OCI-LY7 (cell line): ENCODE data around the gene TMEM135. TPM values are rescaled to one million over a fixed set of nuclear protein-coding genes. Genes with fewer than 3 reads are reported as not detected.
"Not testable (repeated sequence)": the region's sequence is repeated elsewhere in the genome, so short reads cannot be mapped to it uniquely, and the experiment has no call there.

Experiments used
- BruUV-seq: library from RNA; stranded (reverse); fragments of 400-500 nt; replicated peaks from 2 replicates; lab custom pipeline; 2021; lab: Mats Ljungman, UMichigan
- CTCF ChIA-PET: fragments of 300-600 bp; sonication (Branson Sonifier 250); formaldehyde crosslinking; loops from one replicate; lab custom pipeline; 2022; ENCODE audit warnings: antibody characterized with exemption; ENCODE audit not compliant: unreplicated experiment; lab: Charles Lee
- POLR2A ChIA-PET: fragments of 300-600 bp; sonication (Branson Sonifier 250); formaldehyde crosslinking; loops from one replicate; lab custom pipeline; 2022; ENCODE audit warnings: antibody characterized with exemption; lab: Charles Lee
- DNase-seq: peaks from one replicate; pipeline ENCODE4 v3.0.0-alpha.2; 2015; ENCODE audit warnings: low spot score
- H2AFZ ChIP-seq: fragments of 200-600 bp; sonication (generic), shearing (Covaris generic); 2 replicates; pipeline ENCODE4 v1.6.1; 2014; ENCODE audit warnings: mild to moderate bottlenecking, antibody characterized with exemption, low read length, moderate library complexity
- H3K27ac ChIP-seq: fragments of 200-600 bp; sonication (generic); 2 replicates; pipeline ENCODE4 v1.5.1; 2014; ENCODE audit warnings: mixed run types, low read depth, mild to moderate bottlenecking, moderate library complexity, low read length, inconsistent platforms; ENCODE audit not compliant: poor library complexity, severe bottlenecking
- H3K36me3 ChIP-seq: fragments of 200-600 bp; sonication (generic); 2 replicates; pipeline ENCODE4 v1.6.1; 2014; ENCODE audit warnings: mild to moderate bottlenecking, antibody characterized with exemption, low read length, moderate library complexity, mixed read lengths; ENCODE audit not compliant: insufficient read depth
- H3K4me1 ChIP-seq: fragments of 200-600 bp; sonication (generic); 2 replicates; pipeline ENCODE4 v1.5.1; 2014; ENCODE audit warnings: mild to moderate bottlenecking, low read length; ENCODE audit not compliant: insufficient read depth, poor library complexity, severe bottlenecking
- H3K4me2 ChIP-seq: fragments of 200-600 bp; sonication (generic); 2 replicates; pipeline ENCODE4 v1.6.1; 2014; ENCODE audit warnings: mild to moderate bottlenecking, low read length
- H3K4me3 ChIP-seq: fragments of 200-600 bp; sonication (generic); 2 replicates; pipeline ENCODE4 v1.5.1; 2014; ENCODE audit warnings: mild to moderate bottlenecking, low read depth, low read length; ENCODE audit not compliant: poor library complexity, severe bottlenecking
- H3K79me2 ChIP-seq: fragments of 200-600 bp; sonication (generic); 2 replicates; pipeline ENCODE4 v1.6.1; 2016; ENCODE audit warnings: low read depth, mild to moderate bottlenecking, low read length, moderate library complexity, mixed read lengths; ENCODE audit not compliant: insufficient read depth
- H3K9me2 ChIP-seq: fragments of 200-600 bp; sonication (generic); 2 replicates; pipeline ENCODE4 v1.6.1; 2016; ENCODE audit warnings: mild to moderate bottlenecking, low read length, mixed read lengths; ENCODE audit not compliant: insufficient read depth
- H3K9me3 ChIP-seq: fragments of 200-600 bp; sonication (generic); 2 replicates; pipeline ENCODE4 v1.6.1; 2014; ENCODE audit warnings: mild to moderate bottlenecking, mixed run types, low read length, mixed read lengths
- H4K20me1 ChIP-seq: fragments of 200-600 bp; sonication (generic); 2 replicates; pipeline ENCODE4 v1.6.1; 2014; ENCODE audit warnings: mild to moderate bottlenecking, antibody characterized with exemption, low read length, moderate library complexity, mixed read lengths; ENCODE audit not compliant: insufficient read depth
- EZH2phosphoT487 ChIP-seq: fragments of 200-600 bp; sonication (generic); IDR thresholded peaks from 2 replicates; pipeline ENCODE4 v1.6.1; 2018; ENCODE audit warnings: low read depth, borderline replicate concordance, mild to moderate bottlenecking, mixed run types, antibody characterized with exemption, low read length, moderate library complexity, mixed read lengths
- intact Hi-C: fragments of 100-400 bp; cut with micrococcal nuclease; formaldehyde crosslinking; loops from one replicate; pipeline ENCODE4 v1.10.0; 2022; ENCODE audit not compliant: unreplicated experiment
- total RNA-seq, 2 experiments: library from RNA; depleted of rRNA in 1 of 2; stranded (reverse); fragments of >200 nt in 1 of 2; shearing (Covaris generic) in 1 of 2; gene quantifications; 2 replicates each; pipeline ENCODE4 v1.2.3, GENCODE V29; 2014 to 2022
- TF ChIP-seq, protein P1 (sequence below): fragments of 200-600 bp; sonication (generic); conservative IDR thresholded peaks from 2 replicates; pipeline ENCODE4 v1.5.1; 2014; ENCODE audit warnings: mild to moderate bottlenecking, antibody characterized with exemption, low read length, moderate library complexity, mixed read lengths

Gene TMEM135
- total RNA-seq, 2 experiments from 2014 or later, result 14.5 to 56.4 TPM

DNA sequence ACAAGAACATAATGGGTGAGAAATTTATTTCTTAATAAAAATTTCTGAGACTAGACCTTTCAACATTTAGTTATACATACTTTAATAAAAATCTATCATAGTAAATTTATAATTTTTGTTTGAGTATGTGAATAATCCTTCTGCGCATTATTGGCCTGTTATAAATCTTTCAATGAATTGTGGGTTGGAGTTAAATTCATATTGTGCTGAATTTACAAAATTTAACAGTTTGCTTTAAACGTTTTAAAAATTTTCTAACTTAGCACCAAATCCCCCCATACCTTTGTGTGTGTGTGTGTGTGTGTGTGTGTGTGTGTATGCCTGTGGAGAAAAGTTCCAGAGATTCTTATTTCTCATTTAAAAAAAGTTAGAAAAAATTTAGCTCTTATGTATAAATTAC is 111.0 kb downstream of the TMEM135 start:
- H3K27ac ChIP-seq, result no peak overlapping the region
- H3K4me3 ChIP-seq, result no peak overlapping the region
- H3K79me2 ChIP-seq, result no peaks in the 10 kb centered on the region
- BruUV-seq, result no TSS peak
- H3K4me1 ChIP-seq, result peaks cover 8% of the 10 kb centered on the region
- no peaks in the 10 kb centered on the region for H3K9me2 ChIP-seq
- no peak overlapping the region for H2AFZ ChIP-seq
- intact Hi-C loops, result no loop called here
- no peaks in the 10 kb centered on the region for H3K9me3 ChIP-seq
- ChIA-PET POLR2A (interaction anchor here (1.5 kb wide), 1 partner anchor 10 kb away, joined by 3 read pairs; no protein-coding TSS in a partner anchor), CTCF (no interaction called here)
- TF ChIP-seq, protein P1, sequence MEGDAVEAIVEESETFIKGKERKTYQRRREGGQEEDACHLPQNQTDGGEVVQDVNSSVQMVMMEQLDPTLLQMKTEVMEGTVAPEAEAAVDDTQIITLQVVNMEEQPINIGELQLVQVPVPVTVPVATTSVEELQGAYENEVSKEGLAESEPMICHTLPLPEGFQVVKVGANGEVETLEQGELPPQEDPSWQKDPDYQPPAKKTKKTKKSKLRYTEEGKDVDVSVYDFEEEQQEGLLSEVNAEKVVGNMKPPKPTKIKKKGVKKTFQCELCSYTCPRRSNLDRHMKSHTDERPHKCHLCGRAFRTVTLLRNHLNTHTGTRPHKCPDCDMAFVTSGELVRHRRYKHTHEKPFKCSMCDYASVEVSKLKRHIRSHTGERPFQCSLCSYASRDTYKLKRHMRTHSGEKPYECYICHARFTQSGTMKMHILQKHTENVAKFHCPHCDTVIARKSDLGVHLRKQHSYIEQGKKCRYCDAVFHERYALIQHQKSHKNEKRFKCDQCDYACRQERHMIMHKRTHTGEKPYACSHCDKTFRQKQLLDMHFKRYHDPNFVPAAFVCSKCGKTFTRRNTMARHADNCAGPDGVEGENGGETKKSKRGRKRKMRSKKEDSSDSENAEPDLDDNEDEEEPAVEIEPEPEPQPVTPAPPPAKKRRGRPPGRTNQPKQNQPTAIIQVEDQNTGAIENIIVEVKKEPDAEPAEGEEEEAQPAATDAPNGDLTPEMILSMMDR, result no peak
- TF ChIP-seq EZH2phosphoT487, result no peak
- H4K20me1 ChIP-seq, result 0 out of 2 replicates have a peak, but pooled peaks cover 3% of the 10 kb centered on the region
- DNase-seq, result no peak
- no peak overlapping the region for H3K4me2 ChIP-seq
- no peaks in the 10 kb centered on the region for H3K36me3 ChIP-seq

DNA sequence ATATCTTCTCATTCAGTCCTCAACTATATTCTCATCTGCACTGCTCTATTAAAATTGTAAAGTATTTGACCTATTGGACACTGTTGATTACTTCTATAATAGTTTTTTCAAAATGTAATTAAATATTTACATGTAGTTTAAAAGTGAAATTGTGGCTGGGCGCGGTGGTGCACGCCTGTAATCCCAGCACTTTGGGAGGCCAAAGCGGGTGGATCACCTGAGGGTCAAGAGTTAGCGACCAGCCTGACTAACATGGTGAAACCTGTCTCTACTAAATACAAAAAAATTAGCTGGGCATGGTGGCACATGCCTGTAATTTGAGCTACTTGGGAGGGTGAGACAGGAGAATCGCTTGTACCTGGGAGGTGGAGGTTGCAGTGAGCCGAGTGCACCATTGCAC is 112.0 kb downstream of the TMEM135 start:
- CTCF ChIA-PET, H3K4me3 ChIP-seq, H3K4me1 ChIP-seq, DNase-seq, H3K27ac ChIP-seq, BruUV-seq, H3K79me2 ChIP-seq, H4K20me1 ChIP-seq, H3K9me2 ChIP-seq, intact Hi-C loops, H3K9me3 ChIP-seq, H3K4me2 ChIP-seq, H3K36me3 ChIP-seq, H2AFZ ChIP-seq: not testable (repeated sequence)
- POLR2A ChIA-PET, result interaction anchor here (0.7 to 1.1 kb wide), 2 partner anchors 22 to 248 kb away, joined by 4 to 6 read pairs; no protein-coding TSS in a partner anchor

DNA sequence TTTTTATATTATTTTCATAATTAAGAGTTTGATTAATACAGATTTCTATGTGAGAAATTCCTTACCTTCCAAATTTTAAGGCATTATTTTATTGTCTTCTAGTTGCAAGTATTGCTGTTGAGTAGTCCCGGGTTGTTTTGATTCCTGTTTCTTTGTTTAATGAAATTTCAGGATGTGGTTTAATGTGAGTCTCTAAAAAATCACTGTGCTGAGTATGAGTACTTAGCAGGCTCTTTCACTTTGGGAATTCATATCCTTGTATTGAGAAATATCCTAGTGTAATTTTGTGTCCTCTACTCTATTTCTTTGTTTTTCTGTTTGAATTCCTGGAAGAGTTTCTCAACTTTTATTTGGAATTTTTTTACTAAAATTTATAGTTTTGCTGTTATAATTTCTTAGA is 113.2 kb downstream of the TMEM135 start:
- Histone ChIP-seq H4K20me1 (no peaks in the 10 kb centered on the region), H2AFZ (no peak overlapping the region), H3K27ac (no peak overlapping the region), H3K4me1 (no peaks in the 10 kb centered on the region), H3K9me2 (no peaks in the 10 kb centered on the region), H3K4me3 (no peak overlapping the region), H3K4me2 (no peak overlapping the region), H3K36me3 (no peaks in the 10 kb centered on the region), H3K9me3 (no peaks in the 10 kb centered on the region), H3K79me2 (no peaks in the 10 kb centered on the region)
- TF ChIP-seq, protein P1, result no peak
- no peak for TF ChIP-seq EZH2phosphoT487
- POLR2A ChIA-PET, result interaction anchor here (1.1 kb wide), 1 partner anchor 20 kb away, joined by 6 read pairs; no protein-coding TSS in a partner anchor
- no TSS peak for BruUV-seq
- intact Hi-C loops, result no loop called here
- CTCF ChIA-PET, result no interaction called here
- no peak for DNase-seq
